Fibroblast of upper back skin (primary cell): ENCODE measurements around the gene STING1.
A peak's percentile ranks its signal among the peaks of the same experiment; 100 is the strongest.
"Not testable (repeated sequence)": the region's sequence is repeated elsewhere in the genome, so short reads cannot be mapped to it uniquely, and the experiment has no call there.

ENCODE experiments used
- DNase-seq: peaks from one replicate; pipeline ENCODE4 v3.0.0-alpha.2; 2013

The STING1 gene

DNA sequence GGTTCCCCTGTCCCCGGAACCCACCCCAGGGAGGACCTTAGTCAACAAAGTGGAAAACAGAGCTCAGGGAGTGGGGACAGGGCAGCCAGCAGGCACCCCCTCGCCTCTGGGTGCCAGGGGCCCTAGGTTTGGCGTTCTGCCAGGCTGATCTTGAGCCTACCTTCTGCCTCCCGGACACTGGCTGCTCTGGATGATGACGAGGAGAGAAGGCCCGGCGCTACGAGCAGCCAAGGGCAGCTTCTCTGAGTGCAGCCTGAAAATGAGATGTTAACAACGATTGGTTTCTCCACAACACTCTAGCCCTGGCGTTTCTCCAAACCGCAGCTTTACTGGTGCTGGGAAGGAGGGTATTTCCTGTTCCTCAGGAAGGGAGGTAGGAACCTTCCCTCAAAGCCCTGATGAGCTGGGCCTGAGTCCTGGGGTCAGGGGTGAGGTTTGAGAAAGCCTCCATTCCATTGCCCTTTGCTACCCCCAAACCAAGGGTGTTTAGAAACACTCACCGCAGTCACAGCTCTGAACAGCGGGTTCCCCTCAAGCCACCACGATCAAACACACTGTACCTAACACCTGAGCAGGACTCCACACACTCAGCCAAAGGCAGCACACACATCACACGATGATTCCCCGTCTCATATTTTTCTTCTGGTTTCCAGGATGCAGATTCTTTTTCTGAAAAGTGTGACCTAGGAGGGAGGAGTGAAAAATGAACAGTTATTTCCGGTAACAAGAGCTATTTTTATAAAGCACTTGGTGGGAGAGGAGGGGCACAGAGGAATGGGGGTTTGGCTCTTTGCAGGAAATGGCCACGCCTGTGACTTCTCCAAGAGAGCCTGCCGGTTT is at the start of gene STING1:
Gene STING1 (minus strand): TSS at position 709 of the 840 bp plus-strand sequence. CDS start 1,054 bp downstream, outside the sequence.
- peak; percentile 99 for DNase-seq

DNA sequence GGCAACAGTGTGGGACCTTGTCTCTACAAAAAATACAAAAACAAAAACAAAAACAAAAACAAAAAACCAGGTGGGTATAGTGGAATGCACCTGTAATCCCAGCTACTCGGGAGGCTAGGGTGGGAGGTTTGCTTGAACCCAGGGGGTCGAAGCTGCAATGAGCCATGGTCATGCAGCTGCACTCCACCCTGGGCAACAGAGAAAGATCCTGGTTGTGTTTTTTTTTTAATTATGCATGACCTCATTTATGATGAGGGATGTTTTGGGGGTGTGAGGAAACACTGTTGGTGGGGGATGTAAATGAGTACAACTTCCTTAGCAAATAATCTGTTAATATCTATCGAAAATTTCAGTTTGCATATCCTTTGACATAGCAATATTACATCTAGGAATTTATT is 49.2 kb upstream of the STING1 start:
- DNase-seq: no peak

DNA sequence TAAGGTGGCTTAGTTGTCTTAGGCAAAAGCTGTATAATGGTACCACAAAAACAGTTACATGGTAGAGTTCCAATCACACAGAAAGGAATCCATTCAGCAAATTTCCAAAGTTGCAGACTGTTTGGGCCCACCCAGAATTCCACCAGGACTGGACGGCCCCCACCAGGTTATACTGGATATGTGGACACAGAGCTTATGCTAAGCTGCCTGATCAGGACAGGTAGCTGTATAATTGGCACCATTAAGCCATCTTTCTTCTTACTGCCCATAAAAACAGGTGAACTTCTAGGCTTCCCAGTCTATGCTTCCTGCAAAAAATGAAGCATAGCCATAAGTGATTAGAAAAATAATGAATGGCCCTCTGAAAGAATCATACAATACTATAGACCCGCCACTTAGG is 47.5 kb upstream of the STING1 start:
- DNase-seq: not testable (repeated sequence)

DNA sequence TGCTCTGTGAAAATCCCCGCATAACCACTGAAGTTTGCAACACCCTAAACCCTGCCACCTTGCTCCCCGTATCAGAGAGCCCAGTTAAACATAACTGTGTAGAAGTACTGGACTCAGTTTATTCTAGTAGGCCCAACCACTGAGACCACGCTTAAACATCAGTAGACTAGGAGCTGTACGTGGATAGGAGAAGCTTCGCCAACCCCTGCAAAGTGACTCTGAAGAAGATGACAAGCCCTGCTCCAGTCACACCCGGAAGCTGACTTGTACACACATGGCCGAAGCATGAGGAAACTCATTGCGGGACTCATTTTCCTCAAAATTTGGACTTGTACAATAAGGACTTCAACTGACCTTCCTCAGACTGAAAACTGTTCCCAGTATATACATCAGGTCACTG is 46.1 kb upstream of the STING1 start:
- DNase-seq: not testable (repeated sequence)

DNA sequence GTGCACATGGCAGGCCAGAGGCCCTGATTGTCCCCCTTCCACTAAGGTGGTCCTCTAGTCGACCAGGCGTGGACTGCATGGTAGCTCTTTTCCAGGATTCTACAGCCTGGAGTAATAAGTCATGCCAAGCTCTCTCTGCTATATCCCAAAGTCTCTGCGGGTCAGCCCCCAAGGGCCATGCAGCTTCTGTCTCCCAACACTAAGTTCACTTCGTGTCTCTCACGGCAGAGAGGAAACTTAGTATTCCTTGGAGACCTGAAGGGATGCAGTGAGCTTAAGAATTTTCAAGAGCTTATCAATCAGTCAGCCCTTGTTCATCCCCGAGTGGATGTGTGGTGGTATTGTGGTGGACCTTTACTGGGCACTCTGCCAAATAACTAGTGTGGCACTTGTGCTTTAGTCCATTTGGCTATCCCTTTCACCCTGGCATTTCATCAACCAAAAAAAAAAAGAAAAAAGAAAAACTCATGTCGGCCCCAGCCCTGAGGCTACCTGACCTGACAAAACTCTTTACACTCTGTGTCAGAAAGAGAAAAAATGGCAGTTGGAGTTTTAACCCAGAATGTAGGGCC is 45.4 kb upstream of the STING1 start:
- not testable (repeated sequence) for DNase-seq

DNA sequence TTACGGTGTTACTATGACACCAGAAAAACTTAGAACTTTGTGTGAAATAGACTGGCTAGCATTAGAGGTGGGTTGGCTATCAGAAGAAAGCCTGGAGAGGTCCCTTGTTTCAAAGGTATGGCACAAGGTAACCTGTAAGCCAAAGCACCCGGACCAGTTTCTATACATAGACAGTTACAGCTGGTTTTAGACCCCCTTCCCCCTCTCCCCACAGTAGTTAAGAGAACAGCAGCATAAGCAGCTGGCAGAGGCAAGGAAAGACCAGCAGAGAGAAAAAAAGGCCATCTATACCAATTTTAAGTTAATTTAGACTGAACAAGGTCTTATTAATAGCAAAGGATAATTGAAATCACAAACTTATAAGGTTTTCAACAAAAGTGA is 44.5 kb upstream of the STING1 start:
- not testable (repeated sequence) for DNase-seq

DNA sequence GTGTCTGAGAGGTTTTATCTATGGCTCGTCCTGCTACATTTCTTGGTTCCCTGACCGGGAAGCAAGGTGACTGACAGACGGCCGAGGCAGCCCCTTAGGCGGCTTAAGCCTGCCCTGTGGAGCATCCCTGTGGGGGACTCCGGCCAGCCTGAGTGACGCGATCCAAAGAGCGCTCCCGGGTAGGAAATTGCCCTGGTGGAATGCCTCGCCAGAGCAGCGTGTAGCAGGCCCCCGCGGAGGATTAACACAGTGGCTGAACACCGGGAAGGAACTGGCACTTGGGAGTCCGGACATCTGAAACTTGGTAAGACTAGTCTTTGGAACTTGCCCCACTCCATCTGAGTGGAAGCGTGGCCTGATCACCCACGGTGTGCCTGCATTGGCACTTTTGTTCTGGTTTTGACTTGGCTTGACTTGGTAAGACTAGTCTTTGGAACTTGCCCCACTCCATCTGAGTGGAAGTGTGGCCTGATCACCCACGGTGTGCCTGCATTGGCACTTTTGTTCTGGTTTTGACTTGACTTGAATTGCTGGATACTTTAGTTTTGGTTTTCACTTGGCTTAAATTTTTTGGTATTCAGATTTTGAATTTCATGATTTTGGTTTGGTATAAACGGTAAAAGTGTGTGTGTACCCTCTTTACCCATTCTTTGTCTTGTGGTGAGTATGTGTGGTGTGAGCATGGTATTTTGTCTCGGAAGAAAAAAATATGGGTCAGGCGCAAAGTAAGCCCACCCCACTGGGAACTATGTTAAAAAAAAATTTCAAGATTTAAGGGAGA is 43.9 kb upstream of the STING1 start:
- not testable (repeated sequence) for DNase-seq

DNA sequence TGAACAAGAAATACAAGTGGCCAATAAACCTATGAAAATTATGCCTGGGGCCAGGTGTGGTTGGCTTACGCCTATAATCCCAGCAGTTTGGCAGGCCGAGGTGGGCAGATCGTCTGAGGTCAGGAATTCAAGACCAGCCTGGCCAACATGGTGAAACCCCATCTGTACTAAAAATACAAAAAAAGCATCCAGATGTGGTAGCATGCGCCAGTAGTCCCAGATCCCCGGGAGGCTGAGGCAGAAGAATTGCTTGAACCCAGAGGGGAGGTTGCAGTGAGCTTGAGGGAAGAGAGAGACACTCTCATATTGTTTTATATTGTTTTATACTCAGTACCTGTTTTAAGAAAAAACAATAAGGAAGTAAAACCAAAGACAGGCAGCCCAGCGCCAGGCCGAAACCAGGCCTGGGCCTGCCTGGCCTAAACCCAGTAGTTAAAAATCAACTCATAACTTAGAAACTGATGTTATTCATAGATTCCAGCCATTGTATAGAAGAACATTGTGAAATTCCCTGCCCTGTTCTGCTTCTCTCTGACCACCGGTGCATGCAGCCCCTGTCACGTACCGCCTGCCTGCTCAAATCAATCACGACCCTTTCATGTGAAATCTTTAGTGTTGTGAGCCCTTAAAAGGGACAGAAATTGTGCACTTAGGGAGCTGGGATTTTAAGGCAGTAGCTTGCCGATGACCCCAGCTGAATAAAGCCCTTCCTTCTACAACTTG is 43.2 kb upstream of the STING1 start:
- DNase-seq: not testable (repeated sequence)

DNA sequence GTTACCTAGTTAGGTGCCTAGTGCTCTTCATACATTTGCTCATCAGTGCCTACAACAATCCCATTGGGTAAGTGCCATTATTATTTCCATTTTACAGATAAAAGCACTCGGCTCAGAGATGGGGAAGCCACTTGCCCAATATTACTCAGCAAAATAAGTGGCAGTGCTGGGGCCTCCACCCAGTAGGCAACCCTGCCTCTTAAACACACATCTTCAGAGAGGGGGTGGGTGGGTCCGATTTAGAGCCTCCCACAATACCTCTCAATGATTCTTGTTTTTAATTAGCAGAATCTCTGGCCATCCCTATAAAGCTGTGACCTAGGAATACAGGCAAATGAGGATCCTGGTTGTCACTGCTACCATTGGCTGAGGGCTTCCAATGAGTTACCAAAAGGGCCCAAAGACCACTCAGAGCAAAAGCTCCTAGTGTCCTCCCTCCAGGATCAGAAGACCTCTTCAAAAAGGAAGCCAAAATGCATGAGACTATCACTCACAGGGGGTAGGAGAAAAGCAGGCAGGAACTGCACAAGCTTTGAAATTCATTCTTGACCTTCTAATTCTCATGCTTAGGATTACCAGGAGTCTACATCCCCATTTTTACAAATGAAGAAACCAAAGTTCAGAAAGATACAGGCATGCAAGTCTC is 42.5 kb upstream of the STING1 start:
- no peak for DNase-seq

DNA sequence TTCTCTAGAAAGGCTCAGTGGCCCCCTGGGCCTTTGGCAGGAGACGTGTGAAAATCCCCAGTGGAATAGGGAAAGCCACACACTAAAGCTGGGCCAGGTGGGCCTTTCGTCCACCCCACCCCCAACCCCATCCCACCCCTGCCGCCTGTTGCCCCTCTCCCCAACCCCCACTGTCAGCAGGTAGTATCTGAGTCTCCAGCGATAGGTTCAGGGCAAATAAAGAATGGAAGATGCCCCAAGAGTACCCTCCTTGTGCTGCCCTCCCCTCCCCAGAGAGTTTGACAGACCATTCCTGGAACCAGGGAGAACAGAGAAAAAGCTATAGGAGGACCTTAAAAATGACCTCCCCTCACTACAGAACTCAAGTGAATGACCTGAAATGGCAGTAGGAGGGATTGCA is 41.9 kb upstream of the STING1 start:
- no peak for DNase-seq

DNA sequence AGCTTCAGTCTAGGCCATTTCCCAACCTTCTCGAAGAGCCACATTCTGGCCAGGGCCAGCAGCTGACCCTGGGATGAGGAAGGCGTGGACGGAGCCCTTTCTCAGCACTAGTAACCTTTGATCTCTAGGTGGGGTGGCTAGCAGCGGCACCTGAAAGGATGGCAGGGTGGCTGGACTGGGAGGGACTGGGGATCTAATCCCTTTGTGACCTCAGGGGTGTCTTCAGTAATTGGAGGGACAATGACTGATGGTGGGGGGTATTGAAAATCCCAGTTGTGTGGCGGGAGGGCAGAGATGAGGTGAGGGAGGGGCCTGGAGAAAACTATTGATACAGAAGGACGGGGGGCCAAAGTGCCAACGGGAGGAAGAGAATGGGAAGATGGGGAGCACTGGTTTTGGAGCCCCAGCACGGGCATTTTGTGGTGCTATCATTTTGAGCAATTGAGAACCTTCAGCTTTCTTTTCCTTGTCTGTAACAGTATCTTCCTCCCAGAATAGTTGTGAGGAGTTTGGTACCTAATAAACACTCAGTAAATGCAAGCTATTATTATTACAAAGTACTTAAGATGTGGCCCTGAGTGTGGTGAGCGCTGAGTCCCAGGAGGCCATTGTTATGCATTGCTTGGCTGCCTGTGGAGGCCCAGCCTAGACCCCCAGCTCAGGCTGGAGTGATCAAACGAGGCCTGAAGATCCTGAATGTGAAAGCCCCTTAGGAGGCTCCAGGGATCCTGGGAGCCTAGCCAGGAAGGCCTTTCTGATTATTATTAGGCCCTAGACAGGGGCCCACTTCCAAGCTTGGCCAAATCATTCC is 41.3 kb upstream of the STING1 start:
- DNase-seq: peak; percentile 70

DNA sequence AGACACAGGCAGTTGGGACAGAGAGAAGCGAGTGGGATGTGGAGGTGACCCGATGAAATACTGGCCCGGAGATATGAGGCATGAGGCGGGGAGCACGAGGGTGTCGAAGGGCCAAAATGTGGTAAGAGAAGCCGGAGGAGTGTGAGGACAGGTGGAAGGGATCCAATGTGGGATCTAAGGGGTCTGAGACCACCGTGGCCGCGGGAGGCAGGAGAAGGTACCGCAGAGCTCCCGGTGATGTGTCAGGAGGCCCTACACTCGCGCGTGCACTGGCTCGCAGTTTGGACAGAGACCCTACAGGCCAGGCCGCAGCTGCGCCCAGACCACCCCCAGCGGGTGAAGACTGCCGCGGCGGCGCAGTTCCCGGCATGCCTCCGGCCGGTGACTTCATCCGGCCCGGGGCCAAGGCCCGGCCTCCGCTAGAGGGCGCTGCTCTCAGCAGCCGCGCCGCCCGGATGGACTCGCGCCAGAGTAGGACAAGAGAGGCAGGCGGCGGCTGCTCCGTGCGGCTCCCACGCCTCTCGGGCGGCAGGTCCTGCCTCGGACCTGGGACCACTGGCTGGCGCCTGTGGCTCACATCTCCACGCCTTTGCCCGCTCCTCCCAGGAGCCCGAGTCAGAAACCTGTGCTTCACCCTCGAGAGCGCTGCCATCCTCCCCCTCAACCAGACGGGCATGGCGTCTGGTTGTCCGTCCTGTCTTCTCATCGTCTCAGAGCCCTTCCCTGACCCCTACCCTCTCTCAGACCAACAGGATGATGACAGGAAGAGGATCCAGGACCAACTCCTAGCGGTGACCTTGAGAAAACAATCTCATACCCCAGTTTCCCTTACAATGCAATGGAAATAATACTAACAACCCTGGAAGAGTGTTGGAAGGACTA is 35.4 kb upstream of the STING1 start:
- peak; percentile 85 for DNase-seq

DNA sequence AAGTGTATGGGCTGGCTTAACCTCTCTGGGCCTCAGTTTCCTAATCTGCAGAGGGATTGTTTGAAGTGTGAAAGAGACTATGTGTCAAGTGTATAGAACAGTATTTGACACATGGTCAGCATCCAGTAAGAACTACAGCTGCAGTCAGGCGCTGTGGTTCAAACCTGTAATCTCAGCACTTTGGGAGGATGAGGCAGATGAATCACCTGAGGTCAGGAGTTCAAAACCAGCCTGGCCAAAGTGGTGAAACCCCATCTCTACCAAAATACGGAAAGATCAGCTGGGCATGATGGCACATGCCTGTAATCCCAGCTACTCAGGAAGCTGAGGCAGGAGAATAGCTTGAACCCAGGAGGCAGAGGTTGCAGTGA is 31.9 kb upstream of the STING1 start:
- no peak for DNase-seq

DNA sequence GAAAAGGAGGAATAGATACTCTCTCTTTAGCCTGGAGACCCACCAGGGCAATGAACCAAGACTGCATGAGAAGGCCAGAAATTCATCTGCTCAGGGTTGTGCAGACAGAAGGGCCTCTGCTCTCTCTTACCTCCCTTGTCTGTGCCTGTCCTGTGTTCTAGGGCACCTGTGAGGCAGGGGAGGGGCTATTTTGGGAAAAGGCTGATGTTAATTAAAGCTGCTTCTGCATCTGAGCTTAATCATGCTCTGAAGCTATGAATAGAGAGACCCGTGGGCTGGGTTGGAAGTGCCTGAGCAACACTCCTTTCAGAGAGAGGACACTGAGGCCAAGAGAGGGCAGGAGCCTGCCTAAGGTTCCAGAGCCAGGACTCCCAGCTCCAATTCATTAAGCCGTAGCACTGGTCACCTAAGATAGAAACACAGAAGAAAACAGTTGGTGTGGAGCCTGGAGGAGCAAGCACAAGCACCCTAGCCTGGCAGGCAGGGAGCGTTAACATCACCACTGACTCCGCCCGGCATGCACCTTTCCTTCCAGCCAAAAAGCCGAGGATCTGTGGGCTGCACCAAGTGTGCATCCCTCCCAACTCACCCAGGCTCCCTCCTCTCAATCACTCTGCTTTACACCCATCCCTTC is 31.4 kb upstream of the STING1 start:
- no peak for DNase-seq

DNA sequence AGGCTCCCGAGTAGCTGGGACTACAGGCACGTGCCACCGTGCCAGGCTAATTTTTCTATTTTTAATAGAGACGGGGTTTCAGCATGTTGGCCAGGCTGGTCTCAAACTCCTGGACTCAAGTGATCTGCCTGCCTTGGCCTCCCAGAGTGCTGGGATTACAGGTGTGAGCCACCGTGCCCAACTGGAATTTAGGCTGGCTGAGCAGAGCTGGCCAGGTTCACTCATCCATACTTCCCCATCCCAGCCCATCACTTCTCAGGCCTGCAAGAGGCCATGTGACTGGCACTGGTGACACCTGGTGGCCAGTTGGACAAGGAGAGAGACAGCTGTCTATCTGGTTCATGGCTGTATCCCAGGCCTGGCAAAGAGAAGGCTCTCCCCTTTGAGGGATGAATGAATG is 30.9 kb upstream of the STING1 start:
- peak; percentile 83 for DNase-seq

DNA sequence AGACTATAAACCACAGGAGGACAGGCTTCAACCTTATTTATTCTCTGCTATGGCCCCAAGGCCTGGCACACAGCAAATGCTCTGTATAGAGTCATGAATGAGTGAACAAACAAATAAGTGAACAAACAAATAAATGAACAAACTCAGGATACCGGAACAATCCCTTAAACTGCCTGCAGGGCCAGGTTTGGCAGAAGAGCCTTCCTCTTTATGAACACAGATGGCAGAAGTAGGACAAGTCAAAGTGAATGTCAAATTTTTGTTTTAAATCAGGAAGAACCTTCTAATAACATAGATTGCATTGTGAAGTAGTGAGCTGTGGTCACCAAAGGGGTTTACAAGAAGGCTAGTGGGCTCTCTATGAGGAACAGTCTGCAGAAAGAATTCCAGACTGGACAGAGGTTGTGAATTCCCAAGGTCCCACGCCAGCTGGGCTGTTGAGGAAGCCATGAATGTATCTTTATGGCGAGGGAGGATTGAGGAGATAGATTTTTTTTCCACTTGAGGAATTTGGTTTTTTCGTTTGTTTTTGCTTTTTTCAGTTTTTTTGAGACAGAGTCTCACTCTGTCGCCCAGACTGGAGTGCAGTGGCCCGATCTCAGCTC is 30.3 kb upstream of the STING1 start:
- DNase-seq: no peak

DNA sequence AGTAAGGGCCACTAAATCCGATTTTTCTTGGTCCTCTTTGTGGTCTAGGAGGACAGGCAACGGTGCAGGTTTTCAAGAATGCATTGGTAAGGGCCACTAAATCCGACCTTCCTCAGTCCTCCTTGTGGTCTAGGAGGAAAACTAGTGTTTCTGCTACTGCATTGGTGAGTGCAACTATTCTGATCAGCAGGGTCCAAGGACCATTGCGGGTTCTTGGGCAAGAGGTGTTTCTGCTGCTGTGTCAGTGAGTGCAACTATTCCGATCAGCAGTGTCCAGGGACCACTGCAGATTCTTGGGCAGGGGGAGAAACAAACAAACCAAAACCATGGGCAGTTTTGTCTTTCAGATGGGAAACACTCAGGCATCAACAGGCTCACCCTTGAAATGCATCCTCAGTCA is 22.2 kb upstream of the STING1 start:
- DNase-seq: not testable (repeated sequence)

DNA sequence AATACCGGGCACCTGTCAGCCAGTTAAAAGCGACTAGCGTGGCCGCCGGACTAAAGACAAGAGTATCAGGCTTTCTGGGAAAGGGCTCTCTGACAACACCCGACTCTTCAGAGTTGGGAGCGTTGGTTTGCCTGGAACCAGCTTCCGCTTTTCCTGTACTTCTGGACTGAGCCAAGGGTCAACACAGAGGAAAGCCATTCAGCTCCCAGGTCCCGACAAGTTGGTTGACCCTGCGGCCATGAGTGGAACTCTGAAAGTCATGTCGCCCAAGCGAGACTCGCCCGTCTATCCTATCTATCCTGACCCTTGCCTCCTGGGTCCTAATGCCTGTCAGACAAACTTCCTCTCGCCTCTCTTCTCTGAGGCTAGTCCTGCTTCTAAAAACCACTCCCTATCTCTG is 21.3 kb upstream of the STING1 start:
- DNase-seq: not testable (repeated sequence)

DNA sequence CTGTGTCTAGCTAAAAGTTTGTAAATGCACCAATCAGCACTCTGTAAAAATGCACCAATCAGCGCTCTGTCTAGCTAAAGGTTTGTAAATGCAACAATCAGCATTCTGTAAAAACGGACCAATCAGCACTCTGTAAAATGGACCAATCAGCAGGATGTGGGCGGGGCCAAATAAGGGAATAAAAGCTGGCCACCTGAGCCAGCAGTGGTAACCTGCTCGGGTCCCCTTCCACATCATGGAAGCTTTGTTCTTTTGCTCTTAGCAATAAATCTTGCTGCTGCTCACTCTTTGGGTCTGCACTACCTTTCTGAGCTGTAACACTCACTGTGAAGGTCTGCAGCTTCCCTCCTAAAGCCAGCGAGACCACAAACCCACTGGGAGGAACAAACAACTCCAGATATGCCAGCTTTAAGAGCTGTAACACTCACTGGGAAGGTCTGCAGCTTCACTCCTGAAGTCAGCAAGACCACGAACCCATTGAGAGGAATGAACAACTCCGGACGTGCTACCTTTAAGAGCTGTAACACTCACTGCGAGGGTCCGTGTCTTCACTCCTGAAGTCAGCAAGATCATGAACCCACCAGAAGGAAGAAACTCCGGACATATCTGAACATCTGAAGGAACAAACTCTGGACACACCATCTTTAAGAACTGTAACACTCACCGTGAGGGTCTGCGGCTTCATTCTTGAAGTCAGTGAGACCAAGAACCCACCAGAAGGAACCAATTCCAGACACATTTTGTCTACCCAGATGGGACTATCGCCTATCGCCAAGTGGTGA is 20.7 kb upstream of the STING1 start:
- DNase-seq: not testable (repeated sequence)
